K562 (cell line): ENCODE results near the gene CCNL2. TPM values are rescaled to one million over a fixed set of nuclear protein-coding genes. Genes with fewer than 3 reads are reported as not detected.

Experiments used
- ATAC-seq: fragments of 200-7000 bp; cut with Tn5 transposase; 3 replicates; pipeline ENCODE4 v1.9.1; 2020; ENCODE audit warnings: moderate library complexity
- BruUV-seq: library from RNA; stranded (reverse); fragments of 400-500 nt; replicated peaks from 2 replicates; lab custom pipeline; 2021; lab: Mats Ljungman, UMichigan
- CTCF ChIA-PET: fragments of 300-600 bp; formaldehyde crosslinking; extraction: SDS; loops from one replicate; lab custom pipeline; 2021; ENCODE audit warnings: low intra/inter-chr PET ratio; lab: Yijun Ruan, JAX
- POLR2A ChIA-PET: fragments of 300-600, 350-650 bp; sonication (Branson Sonifier 250); formaldehyde crosslinking; extraction: SDS; loops from one replicate; lab custom pipeline; 2021; ENCODE audit warnings: antibody characterized with exemption, inconsistent platforms; lab: Yijun Ruan, JAX
- DNase-seq, 4 experiments: peaks; one replicate each; pipeline versions ENCODE4 v3.0.0 to v3.0.0-alpha.2; 2011 to 2018; ENCODE audit warnings: low spot score in 3 of 4, mixed read lengths in 3 of 4; ENCODE audit errors: extremely low read depth in 1 of 4
- FAIRE-seq: peaks from 2 replicates; lab custom pipeline; 2011; peaks lifted over from hg19 to GRCh38; lab: Jason Lieb, UNC
- H2AFZ ChIP-seq: 2 replicates; pipeline ENCODE4 v1.6.0; 2011; ENCODE audit warnings: low read depth, low read length, control low read depth, inconsistent platforms
- H3K27ac ChIP-seq: fragments of 200-600 bp; 3 replicates; pipeline ENCODE4 v1.8.0; 2011; ENCODE audit warnings: low read depth, mild to moderate bottlenecking, control low read depth, inconsistent platforms, low read length, moderate library complexity, mixed read lengths; ENCODE audit errors: extremely low read depth
- H3K27me3 ChIP-seq, 2 experiments: fragments of 300-600 bp in 1 of 2; 2 replicates in 1 of 2; 3 replicates in 1 of 2; pipeline versions ENCODE4 v1.6.0 to v1.8.0; 2011; ENCODE audit warnings: inconsistent platforms in 2 of 2, low read length in 2 of 2, mild to moderate bottlenecking in 1 of 2, mixed read lengths in 1 of 2, moderate library complexity in 1 of 2; ENCODE audit not compliant: control insufficient read depth in 2 of 2, insufficient read depth in 2 of 2
- H3K36me3 ChIP-seq: fragments of 300-600 bp; 3 replicates; pipeline ENCODE4 v1.8.0; 2011; ENCODE audit warnings: mild to moderate bottlenecking, low read length, inconsistent platforms; ENCODE audit not compliant: control insufficient read depth, insufficient read depth
- H3K4me1 ChIP-seq, 2 experiments: fragments of 200-600 bp in 1 of 2; replicated peaks in 1 of 2; 2 replicates in 1 of 2; 3 replicates in 1 of 2; pipeline versions ENCODE4 v1.5.1 to v1.8.0; 2011; ENCODE audit warnings: inconsistent platforms in 2 of 2, low read length in 2 of 2, mild to moderate bottlenecking in 1 of 2, mixed read lengths in 1 of 2, moderate library complexity in 1 of 2; ENCODE audit not compliant: control insufficient read depth in 2 of 2, insufficient read depth in 2 of 2
- H3K4me2 ChIP-seq: 2 replicates; pipeline ENCODE4 v1.6.1; 2011; ENCODE audit warnings: low read length, control low read depth, inconsistent platforms, mixed read lengths; ENCODE audit not compliant: insufficient read depth
- H3K4me3 ChIP-seq: fragments of 200-600 bp; sonication (generic), shearing (Covaris generic); 2 replicates; pipeline ENCODE4 v1.5.1; 2016; ENCODE audit warnings: control low read depth, inconsistent platforms
- H3K79me2 ChIP-seq: fragments of 200-600 bp; 3 replicates; pipeline ENCODE4 v1.8.0; 2011; ENCODE audit warnings: low read length, inconsistent platforms; ENCODE audit not compliant: control insufficient read depth, insufficient read depth
- H3K9ac ChIP-seq, 2 experiments: 2 replicates each; pipeline versions ENCODE4 v1.6.0 to v1.6.1; 2011; ENCODE audit warnings: low read depth in 2 of 2, low read length in 2 of 2, control low read depth in 1 of 2, inconsistent platforms in 1 of 2, mild to moderate bottlenecking in 1 of 2, mixed read lengths in 1 of 2; ENCODE audit not compliant: insufficient read depth in 1 of 2
- H3K9me1 ChIP-seq: one replicate; pipeline ENCODE4 v1.6.0; 2011; ENCODE audit warnings: inconsistent platforms, mild to moderate bottlenecking, low read length, moderate library complexity; ENCODE audit not compliant: control insufficient read depth, insufficient read depth
- H3K9me3 ChIP-seq: replicated peaks from 2 replicates; pipeline ENCODE4 v1.5.1; 2011; ENCODE audit warnings: low read depth, low read length, inconsistent platforms; ENCODE audit not compliant: control insufficient read depth, insufficient read depth
- H4K20me1 ChIP-seq: replicated peaks from 2 replicates; pipeline ENCODE4 v1.6.1; 2011; ENCODE audit warnings: low read length, inconsistent platforms, mixed read lengths; ENCODE audit not compliant: control insufficient read depth, insufficient read depth
- MIER1 ChIP-seq: fragments of 450-650 bp; IDR thresholded peaks from 2 replicates; pipeline ENCODE4 v1.6.1; 2016; ENCODE audit warnings: antibody characterized with exemption, mild to moderate bottlenecking, low read depth
- ZFX ChIP-seq: sonication (generic); formaldehyde crosslinking; IDR thresholded peaks from 2 replicates; pipeline ENCODE4 v1.8.0; 2022; ENCODE audit warnings: mild to moderate bottlenecking, missing genetic modification reagents, moderate library complexity
- WGBS: fragments of 100-300 bp; shearing (Covaris generic); methylation state at CpG from one replicate; pipeline ENCODE4 v1.1.6; 2016; ENCODE audit warnings: low coverage, mixed read lengths; ENCODE audit not compliant: insufficient coverage; ENCODE audit errors: missing lambda C conversion rate; 5-methylcytosine and 5-hydroxymethylcytosine counted together
- in situ Hi-C: fragments of 300-500 bp; cut with MboI; formaldehyde crosslinking; loops from 4 replicates; pipeline ENCODE4 v1.15.0; 2018; ENCODE audit warnings: inconsistent platforms, mixed read lengths
- intact Hi-C: fragments of 100-400 bp; cut with micrococcal nuclease; formaldehyde crosslinking; loops from 2 replicates; pipeline ENCODE4 v1.14.2; 2022
- polyA plus RNA-seq, 8 experiments: library from polyadenylated mRNA; depleted of rRNA in 4 of 8; stranded (reverse) in 5 of 8; unstranded in 3 of 8; fragments of >200 nt; fragmentation: Nextera tagmentation in 2 of 8; fragmentation: Illumina TruSeq in 1 of 8; extraction: Ambion mirVana in 2 of 8; extraction: Trizol in 1 of 8; gene quantifications; 2 replicates each; pipeline versions ENCODE4 v1.2.1 to v1.2.3, GENCODE V29; 2011 to 2014; ENCODE audit warnings: inconsistent platforms in 1 of 8, missing spikeins in 1 of 8
- total RNA-seq, 7 experiments: library from RNA; depleted of rRNA in 6 of 7; stranded (reverse); fragments of >200 nt in 6 of 7; fragmentation: Illumina TruSeq in 2 of 7; extraction: Trizol in 2 of 7; gene quantifications; 2 replicates each; pipeline versions ENCODE4 v1.2.1 to v1.2.3, GENCODE V29; 2011 to 2021; ENCODE audit warnings: low replicate concordance in 1 of 7
- TF ChIP-seq, protein P1 (sequence below): fragments of 250-450 bp; sonication (Bioruptor Pico); IDR thresholded peaks from 2 replicates; pipeline ENCODE4 v1.5.0; 2020; ENCODE audit warnings: mild to moderate bottlenecking, borderline replicate concordance
- TF ChIP-seq, protein P2 (sequence below), 2 experiments: fragments of 250-450 bp in 1 of 2; fragments of 450-650 bp in 1 of 2; sonication (Bioruptor Pico) in 1 of 2; IDR thresholded peaks; 2 replicates each; pipeline versions ENCODE4 v1.6.1 to v1.8.0; 2016 to 2021; ENCODE audit warnings: mild to moderate bottlenecking in 2 of 2, moderate library complexity in 2 of 2, missing compliant biosample characterization in 1 of 2, missing genetic modification characterization in 1 of 2
- TF ChIP-seq, protein P3 (sequence below): fragments of 450-650 bp; formaldehyde crosslinking; IDR thresholded peaks from 2 replicates; pipeline ENCODE4 v1.4.0; 2020; ENCODE audit warnings: mild to moderate bottlenecking, mixed read lengths

CCNL2 gene
- total and polyA plus RNA-seq, 9 of the 15 experiments (the other 6 are each of a cell fraction or from before 2014, with no cell fraction given): 2.8 to 287 (median 94.5) TPM

DNA sequence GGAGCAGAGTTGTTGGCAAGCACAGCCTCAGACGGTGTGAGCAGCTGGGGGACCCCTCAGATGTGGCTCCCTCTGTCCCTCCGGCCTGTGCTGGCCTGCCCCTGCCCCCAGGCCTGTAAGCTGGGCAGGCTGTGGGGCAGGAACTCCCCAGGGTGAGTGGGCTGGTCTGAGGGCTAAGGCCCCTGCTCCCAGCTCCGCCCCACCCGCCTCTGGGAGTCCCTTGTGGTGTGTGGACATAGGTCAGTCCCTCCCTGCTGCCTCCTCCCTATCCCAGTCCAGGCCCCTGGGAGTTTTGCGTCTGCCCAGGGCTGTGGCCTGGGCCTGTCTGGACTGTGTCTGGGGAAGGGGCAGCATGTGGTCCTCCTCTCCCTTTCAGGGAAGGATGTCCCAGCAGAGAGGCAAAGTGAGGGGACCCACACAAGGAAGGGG lies 32.7 kb upstream of the CCNL2 start:
- no peaks in the 10 kb centered on the region; the same call in 2 of the 3 replicates for H3K79me2 ChIP-seq
- TF ChIP-seq, protein P1, sequence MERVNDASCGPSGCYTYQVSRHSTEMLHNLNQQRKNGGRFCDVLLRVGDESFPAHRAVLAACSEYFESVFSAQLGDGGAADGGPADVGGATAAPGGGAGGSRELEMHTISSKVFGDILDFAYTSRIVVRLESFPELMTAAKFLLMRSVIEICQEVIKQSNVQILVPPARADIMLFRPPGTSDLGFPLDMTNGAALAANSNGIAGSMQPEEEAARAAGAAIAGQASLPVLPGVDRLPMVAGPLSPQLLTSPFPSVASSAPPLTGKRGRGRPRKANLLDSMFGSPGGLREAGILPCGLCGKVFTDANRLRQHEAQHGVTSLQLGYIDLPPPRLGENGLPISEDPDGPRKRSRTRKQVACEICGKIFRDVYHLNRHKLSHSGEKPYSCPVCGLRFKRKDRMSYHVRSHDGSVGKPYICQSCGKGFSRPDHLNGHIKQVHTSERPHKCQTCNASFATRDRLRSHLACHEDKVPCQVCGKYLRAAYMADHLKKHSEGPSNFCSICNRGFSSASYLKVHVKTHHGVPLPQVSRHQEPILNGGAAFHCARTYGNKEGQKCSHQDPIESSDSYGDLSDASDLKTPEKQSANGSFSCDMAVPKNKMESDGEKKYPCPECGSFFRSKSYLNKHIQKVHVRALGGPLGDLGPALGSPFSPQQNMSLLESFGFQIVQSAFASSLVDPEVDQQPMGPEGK: no peak
- TF ChIP-seq, protein P2, sequence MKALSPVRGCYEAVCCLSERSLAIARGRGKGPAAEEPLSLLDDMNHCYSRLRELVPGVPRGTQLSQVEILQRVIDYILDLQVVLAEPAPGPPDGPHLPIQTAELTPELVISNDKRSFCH (CRISPR knock-in tag; IDR thresholded peaks at IDR 0.05): no peak
- TF ChIP-seq, protein P2 (tag; IDR thresholded peaks at IDR 0.05): 0 out of 2 replicates have a peak, but pooled peaks have one; percentile 24
- TF ChIP-seq ZFX (CRISPR knock-in tag): peak; percentile 48
- TF ChIP-seq MIER1: no peak
- TF ChIP-seq, protein P3, sequence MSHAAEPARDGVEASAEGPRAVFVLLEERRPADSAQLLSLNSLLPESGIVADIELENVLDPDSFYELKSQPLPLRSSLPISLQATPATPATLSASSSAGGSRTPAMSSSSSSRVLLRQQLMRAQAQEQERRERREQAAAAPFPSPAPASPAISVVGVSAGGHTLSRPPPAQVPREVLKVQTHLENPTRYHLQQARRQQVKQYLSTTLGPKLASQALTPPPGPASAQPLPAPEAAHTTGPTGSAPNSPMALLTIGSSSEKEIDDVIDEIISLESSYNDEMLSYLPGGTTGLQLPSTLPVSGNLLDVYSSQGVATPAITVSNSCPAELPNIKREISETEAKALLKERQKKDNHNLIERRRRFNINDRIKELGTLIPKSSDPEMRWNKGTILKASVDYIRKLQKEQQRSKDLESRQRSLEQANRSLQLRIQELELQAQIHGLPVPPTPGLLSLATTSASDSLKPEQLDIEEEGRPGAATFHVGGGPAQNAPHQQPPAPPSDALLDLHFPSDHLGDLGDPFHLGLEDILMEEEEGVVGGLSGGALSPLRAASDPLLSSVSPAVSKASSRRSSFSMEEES (CRISPR knock-in tag): no peak
- H3K9me1 ChIP-seq: no peaks in the 10 kb centered on the region
- no peak overlapping the region for H3K27ac ChIP-seq
- H2AFZ ChIP-seq: no peak overlapping the region
- BruUV-seq: no TSS peak
- H3K36me3 ChIP-seq: no peaks in the 10 kb centered on the region
- POLR2A ChIA-PET: no interaction called here
- peak in 2 of 4 experiments; percentile 65 to 67 for DNase-seq
- CTCF ChIA-PET: no interaction called here
- FAIRE-seq: no peak
- H3K9me3 ChIP-seq: no peaks in the 10 kb centered on the region
- peaks cover 45 to 83% of the 10 kb centered on the region in 2 experiments for H3K4me1 ChIP-seq
- in situ Hi-C loops (no loop called here), intact Hi-C loops (no loop called here)
- 77% methylated on average over 5 of the region's 5 CpGs for WGBS
- peak; percentile 1; the same call in 1 of the 3 replicates for ATAC-seq
- H3K4me3 ChIP-seq: no peak overlapping the region
- H3K4me2 ChIP-seq: no peak overlapping the region
- no peaks in the 10 kb centered on the region for H3K27me3 ChIP-seq
- H3K9ac ChIP-seq: peak overlapping the region in 1 of 2 experiments; percentile 90; a peak in 3 of 4 replicates
- H4K20me1 ChIP-seq: no peaks in the 10 kb centered on the region
